Stimulated activated CD4-positive, alpha-beta T cell treated with anti-CD3 and anti-CD28 coated beads, Interleukin-2, amount 100 ng/mL, for 4 hours (primary cell): Measurements from ENCODE around the gene TTLL11.

Source experiments
- DNase-seq: peaks from one replicate; pipeline ENCODE4 v3.0.0-alpha.2; 2020; ENCODE audit warnings: low read depth

TTLL11 gene

GRCh38 chr9:121852651-121853616, 240.2 kb downstream of the TTLL11 start:
- no peak for DNase-seq

DNA sequence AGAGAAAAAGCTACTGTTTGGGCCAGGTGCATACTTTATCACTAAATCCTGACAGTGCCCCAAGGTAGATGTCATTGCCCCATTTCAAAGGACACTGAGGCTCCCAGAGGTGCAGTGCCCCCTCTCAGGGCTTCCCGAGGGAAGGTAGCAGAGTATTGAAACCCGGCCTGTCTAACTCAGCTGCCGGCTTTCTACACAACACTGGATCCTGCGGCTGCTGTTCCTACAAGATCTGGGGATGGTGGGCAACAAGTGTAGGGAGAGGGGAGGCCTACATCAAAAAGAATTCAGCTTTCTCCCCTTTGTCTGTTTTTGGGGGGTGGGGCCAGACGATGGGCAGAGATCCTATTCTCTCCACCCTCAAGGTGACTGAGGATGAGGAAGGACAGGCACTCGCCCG, 240.9 kb downstream of the TTLL11 start:
- no peak for DNase-seq

- no peak for DNase-seq
Observed at GRCh38 chr9:121851641-121852091, 241.4 kb downstream of the TTLL11 start.

DNA sequence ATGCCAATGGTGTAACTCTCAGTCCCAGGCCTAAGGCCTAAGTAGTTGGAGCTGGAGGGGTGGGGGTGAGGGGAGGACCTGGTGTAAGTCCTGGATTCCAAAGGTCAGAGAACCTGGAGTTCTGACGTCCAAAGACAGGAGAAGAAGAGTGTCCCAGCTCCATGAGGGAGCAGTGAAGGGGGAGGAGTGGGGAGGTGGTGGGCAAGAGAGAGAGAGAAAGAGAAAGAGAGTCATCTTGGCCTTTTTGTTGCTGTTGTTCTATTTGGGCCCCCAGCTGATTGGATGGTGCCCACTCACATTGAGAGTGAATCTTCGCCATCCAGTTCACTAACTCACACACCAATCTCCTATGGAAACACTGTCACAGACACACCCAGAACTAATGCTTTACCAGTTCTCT, 242.7 kb downstream of the TTLL11 start:
- no peak for DNase-seq

DNA sequence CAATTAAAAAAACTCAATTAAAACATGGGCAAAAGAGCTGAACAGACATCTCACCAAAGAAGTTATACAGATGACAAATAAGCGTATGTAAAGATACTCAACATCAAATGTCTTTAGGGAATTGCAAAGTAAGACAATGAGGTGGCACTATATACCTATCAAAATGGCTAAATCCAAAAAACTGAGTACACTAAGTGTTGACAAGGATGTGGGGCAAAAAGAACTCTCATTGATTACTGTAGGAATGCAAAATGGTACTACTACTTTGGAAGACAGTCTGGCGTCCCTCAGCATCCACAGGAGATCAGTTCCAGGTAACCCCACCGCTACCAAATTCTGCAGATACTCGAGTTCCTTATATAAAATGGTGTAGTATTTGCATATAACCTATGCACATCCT, 243.6 kb downstream of the TTLL11 start:
- no peak for DNase-seq

GRCh38 chr9:121844562-121844961, 248.5 kb downstream of the TTLL11 start:
- no peak for DNase-seq

DNA sequence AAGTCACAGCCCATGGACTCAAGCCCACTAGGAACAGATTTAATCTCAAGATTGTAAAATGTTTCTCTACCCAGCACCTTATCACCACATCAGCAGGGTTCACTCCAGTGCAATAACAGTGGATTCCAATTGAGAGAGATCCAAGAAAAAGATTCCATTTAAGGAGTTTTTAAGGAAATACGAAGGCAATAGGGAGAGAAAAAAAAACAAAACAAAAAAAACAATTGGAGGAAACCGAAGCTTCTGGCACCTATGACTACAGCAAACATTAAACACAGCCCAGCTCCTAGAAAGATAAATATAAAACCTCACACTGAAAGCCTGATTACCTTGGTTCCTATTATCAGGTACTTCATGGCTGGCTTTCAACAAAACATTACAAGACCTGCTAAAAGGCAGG, 249.0 kb downstream of the TTLL11 start:
- no peak for DNase-seq

GRCh38 chr9:121842612-121842978, 250.5 kb downstream of the TTLL11 start:
- no peak for DNase-seq

DNA sequence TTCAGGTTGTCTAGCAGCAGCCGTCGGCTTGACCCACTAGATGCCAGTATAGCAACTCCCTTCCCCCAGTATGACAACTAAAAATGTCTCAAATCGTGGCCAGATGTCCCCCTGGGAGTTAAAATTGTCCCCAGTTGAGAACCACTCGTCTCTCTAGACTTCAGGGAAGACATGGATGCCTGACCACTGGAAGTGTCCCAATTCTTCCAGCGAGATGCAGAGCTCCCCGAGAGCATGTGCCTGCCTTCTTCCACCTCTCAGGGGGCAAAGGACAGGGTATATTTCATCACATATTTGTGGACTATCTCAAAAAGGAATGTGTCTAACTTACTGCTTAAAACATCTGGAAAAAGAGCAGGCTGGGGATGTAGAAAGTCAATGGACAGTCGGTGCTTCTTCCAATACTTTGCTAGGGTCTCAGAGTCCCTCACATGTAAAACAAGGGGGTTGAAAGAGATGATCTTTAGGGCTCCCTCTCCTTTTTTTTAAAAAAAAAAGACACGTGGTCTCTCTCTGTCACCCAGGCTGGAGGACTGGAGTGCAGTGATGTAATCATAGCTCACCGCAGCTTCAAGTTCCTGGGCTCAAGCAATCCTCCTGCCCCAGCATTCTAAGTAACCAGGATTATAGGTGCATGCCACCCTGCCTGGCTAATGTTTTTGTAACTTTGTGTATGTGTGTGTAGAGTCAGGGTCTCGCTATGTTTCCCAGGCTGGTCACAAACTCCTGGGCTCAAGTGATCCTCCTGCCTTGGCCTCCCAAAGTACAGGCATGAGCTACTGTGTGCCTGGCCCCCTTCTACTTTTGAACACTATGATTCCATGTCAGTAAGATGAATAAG, 251.1 kb downstream of the TTLL11 start:
- DNase-seq, result no peak

GRCh38 chr9:121840838-121841760, 252.0 kb downstream of the TTLL11 start:
- DNase-seq, result no peak

DNA sequence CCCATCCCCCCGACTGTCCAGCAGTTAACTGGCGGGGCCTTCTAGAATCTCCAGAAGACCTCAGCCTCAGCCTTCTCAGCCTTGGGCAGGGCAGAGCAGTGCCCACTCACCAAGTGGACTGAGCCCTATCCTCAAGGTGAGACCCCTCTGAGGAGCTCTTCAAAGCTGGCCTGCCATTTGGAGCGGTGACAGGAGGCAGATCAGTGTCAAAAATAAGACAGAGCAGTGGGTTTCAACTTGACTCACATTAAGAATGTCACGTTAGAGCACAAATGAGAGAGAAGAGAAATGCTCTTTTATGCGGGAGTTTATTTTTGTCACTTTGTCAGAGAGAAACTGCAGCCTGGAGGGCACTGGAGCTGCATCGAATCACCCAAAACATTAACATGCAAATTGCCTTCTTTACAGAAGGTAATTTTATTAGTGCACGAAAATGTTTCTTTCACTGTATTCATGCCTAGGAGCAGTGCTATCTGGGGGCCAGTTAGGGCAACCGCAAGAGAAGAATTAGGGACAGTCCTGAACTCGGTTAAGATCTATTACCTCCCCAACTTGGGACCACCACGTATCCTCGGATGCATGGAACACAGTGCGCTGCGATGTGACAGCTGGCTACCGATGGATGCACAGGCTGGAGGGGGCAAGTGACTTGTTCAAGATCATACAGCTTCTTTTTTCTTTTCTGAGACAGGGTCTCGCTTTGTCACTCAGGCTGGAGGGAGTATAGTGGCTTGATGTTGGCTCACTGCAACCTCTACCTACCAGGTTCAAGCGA, 253.2 kb downstream of the TTLL11 start:
- no peak for DNase-seq

DNA sequence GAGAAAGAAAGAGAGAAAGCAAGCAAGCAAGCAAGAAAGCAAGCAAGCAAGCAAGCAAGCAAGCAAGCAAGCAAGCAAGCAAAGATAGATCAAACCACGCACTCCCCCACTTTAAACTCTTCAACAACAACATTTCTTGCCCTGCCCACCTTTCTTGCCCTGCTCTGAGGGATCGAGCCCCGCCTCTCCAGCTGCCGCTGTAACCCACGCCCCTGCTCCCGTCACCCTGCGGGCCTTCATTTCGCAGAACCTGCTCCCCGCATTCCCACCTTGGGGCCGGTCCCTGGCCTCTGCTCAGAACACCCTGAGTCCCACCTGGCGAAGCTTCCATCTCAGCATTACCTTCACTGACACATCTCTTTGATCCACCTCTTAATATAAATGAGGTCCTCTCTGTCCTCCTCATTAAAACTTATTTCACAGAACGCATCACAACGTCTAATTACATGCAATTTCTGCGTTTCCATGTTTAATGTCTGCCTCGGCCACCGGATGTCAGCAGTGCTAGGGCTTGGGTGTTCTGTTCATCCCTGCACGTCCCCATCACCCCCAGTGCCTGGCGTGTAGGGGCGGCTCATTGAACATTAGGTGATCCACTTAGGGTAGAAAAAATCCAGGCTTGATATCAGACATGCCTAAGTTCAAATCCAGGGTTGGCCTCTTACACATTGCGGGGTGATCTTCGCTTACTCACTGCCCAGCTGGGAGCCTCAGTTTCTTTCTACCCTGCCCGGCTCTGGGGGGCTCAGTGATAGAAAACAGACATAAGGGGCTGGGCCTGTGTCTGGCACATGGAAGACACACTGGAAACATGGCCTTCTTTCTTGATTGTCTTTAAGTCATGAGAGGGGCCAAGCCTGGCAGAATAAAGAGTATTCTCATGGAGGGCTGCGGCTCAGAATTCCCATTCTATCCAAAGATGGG, 254.1 kb downstream of the TTLL11 start:
- DNase-seq, result no peak

DNA sequence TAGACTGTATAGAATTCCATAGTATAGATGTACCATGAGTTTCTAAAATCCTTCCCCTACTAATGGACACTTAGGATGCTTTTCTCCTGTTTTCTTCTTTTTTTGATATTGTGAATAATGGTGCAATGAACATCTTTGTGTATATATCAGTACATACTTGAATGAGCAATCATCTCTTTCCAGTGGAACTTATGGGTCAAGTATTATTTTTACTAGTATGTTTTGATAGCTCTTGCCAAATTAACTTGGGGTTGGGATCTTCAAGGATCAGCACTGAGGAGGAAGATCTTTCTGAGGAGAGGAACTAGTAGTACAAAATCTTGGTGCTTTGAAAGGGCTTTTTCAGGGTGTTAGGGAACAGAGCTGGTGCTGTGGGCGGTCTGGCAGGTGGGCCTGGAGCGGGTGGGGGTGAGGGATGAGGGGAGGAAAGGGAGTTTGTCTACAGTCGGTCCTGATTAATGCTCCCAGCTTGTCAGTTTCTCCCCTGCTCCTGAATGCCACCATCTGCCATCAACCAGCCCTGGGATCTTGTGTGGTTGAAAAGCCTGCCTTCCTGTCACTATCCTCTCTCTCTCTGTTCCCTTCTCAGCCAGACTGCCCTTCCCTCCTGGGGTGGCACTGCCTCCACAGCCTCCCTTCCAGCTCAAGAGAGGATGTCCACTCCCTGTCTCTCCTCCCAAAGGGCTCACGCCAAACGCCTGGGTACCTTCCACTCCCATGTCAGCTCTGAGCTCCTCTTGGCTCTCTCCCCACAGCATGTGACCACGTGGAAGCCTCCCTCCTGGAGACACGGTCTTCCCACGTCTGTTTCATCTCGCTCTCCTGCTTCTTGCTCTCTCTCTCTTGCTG, 255.8 kb downstream of the TTLL11 start:
- DNase-seq, result no peak

- DNase-seq, result no peak
Observed at GRCh38 chr9:121836366-121836885, 256.7 kb downstream of the TTLL11 start.

DNA sequence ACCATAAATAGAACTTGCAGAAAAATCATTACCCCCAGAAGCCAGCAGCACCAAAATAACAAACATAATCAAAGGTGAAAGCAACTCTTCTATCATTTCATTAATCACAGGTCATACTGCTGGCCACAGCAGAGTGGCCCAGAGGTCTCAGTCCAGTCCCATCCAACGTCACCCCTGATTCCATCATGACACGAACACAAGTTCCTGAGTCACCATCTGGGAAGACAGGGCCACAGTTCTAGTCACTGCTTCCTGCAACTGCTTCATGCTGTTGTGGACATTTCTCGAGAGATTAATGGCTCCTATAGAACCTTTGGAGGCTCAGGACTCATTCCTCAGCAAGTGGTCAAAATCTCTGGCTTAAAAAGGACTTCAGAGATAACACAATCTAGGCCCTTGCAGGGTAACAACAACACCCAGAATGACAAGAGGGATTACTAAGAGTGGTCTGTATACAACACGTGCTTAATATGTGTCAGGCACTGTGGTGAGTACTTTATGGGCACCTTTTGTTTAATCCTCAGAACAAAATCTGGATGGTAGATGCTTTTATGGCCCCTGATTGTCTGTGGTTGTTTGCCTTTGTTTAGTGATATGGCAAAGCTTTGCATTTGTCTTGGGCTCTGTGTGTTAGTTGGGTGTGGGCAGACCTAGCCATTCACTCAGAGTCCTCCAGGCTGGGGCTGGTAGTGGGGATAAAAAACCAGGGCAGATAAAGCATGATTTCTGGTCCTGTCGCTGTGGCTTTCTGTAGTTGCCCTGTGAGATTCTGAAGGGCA, 257.3 kb downstream of the TTLL11 start:
- no peak for DNase-seq

GRCh38 chr9:121833061-121833460, 260.0 kb downstream of the TTLL11 start:
- DNase-seq, result no peak

DNA sequence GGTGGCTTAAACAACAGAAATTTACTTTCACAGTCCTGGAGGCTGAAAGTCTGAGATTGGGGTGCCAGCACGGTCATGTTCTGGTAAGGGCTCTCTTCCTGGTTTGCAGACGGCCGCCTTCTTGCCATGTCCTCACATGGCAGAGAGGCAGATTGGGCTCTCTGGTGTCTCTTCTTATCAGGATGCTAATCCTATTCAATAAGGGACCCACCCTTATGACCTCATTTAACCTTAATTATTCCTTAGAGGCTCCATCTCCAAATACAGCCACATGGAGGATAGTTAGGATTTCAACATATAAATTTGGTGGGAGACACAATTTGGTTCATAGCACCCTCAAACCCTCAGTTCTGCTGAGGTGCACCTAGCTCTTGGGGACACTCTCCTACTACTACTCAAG, 261.2 kb downstream of the TTLL11 start:
- DNase-seq, result no peak
